Esophagus squamous epithelium (tissue), 4 donors: ENCODE measurements around the gene PDCD6IP.

Experiments
- POLR2A ChIP-seq, 4 donors: fragments of 450-650 bp; IDR thresholded peaks; one replicate each; pipeline ENCODE4 v1.6.1; 2017; ENCODE audit warnings: antibody characterized with exemption in 4 of 4, mild to moderate bottlenecking in 4 of 4, moderate library complexity in 3 of 4
- TF ChIP-seq, protein P1 (sequence below), 6 experiments: fragments of 450-650 bp in 4 of 6; fragments of 200-600 bp in 2 of 6; sonication (generic) in 2 of 6; IDR thresholded peaks; one replicate each; pipeline ENCODE4 v1.5.1; 2016 to 2019; ENCODE audit warnings: antibody characterized with exemption in 6 of 6, mild to moderate bottlenecking in 4 of 6, moderate library complexity in 4 of 6

DNA sequence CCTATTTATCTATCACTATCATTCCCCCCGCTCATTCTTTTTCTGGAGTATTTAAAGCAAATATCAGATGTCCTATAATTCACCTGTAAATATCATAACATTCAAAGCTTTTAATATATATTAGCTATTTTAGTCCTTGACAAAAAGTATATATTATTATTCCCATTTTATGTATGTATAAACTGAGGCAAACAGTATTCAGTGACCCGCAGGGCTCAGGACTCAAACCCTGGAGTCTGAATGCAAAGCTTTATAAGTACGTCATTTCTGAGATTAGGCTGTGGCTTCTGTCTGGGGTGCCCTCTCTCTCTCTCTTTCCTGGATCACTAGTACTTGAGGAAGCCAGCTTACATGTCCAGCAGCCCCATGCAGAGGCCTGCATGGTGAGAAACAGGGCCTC is 20.4 kb upstream of the PDCD6IP start:
- TF ChIP-seq, protein P1, sequence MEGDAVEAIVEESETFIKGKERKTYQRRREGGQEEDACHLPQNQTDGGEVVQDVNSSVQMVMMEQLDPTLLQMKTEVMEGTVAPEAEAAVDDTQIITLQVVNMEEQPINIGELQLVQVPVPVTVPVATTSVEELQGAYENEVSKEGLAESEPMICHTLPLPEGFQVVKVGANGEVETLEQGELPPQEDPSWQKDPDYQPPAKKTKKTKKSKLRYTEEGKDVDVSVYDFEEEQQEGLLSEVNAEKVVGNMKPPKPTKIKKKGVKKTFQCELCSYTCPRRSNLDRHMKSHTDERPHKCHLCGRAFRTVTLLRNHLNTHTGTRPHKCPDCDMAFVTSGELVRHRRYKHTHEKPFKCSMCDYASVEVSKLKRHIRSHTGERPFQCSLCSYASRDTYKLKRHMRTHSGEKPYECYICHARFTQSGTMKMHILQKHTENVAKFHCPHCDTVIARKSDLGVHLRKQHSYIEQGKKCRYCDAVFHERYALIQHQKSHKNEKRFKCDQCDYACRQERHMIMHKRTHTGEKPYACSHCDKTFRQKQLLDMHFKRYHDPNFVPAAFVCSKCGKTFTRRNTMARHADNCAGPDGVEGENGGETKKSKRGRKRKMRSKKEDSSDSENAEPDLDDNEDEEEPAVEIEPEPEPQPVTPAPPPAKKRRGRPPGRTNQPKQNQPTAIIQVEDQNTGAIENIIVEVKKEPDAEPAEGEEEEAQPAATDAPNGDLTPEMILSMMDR (IDR thresholded peaks at IDR 0.05): no peak
- no peak for TF ChIP-seq POLR2A (IDR thresholded peaks at IDR 0.05)
